Measurements from ENCODE around the gene DNMT1. TPM values are rescaled to one million over a fixed set of nuclear protein-coding genes. Genes with fewer than 3 reads are reported as not detected.

The DNMT1 gene
- polyA plus RNA-seq, 1 donor (not counting 4 experiments of a cell fraction or from before 2014, with no cell fraction given): 52.0 TPM

GRCh38 chr19:10102787-10103236, 91.9 kb downstream of the DNMT1 start:
- FAIRE-seq: no peak
- H3K27ac ChIP-seq (ENCODE audit: control insufficient read depth, insufficient read depth, low read length): no peak overlapping the region

DNA sequence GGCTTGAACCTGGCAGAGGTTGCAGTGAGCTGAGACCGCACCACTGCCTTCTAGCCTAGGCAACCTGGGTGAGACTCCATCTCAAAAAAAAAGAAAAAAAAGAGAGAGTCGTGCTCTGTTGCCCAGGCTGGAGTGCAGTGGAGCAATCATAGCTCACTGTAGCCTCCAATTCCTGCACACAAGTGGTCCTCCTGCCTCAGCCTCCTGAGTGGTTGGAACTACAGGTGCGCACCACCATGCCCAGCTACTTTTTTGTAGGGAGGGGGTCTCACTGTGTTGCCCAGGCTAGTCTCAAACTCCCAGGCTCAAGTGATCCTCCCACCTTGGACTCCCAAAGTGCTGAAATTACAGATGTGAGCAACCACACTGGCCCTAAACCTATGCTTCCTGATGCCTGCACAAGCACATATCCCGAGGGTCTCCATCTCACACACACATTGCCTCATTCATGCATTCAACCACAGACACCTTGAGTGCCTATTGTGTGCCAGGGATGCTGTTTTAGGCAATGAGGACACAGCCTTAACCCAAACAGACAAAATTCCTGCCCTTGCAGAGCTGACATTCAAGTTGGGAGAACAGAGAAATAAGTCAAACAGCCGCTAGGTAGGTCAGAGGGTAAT, 94.5 kb downstream of the DNMT1 start:
- Histone ChIP-seq H2AFZ (ENCODE audit: control insufficient read depth, low read length) (no peak overlapping the region), H3K9ac (ENCODE audit: control insufficient read depth, extremely low read depth, insufficient read depth, low read length) (no peak overlapping the region), H3K4me3 (ENCODE audit: control insufficient read depth in 2 of 3, extremely low read depth in 1 of 3, insufficient read depth in 2 of 3, low read depth in 1 of 3, low read length in 3 of 3) (no peak overlapping the region), H3K27ac (ENCODE audit: control insufficient read depth, insufficient read depth, low read length) (no peak overlapping the region), H3K9me3 (ENCODE audit: control insufficient read depth, low read depth, low read length) (no peaks in the 10 kb centered on the region), H3K79me2 (ENCODE audit: control insufficient read depth, insufficient read depth, low read length) (no peaks in the 10 kb centered on the region), H4K20me1 (ENCODE audit: control insufficient read depth, extremely low read depth, insufficient read depth, low read length) (no peaks in the 10 kb centered on the region), H3K4me1 (ENCODE audit: control insufficient read depth, extremely low read depth, insufficient read depth, low read length) (peaks cover 8% of the 10 kb centered on the region), H3K36me3 (ENCODE audit: control insufficient read depth in 2 of 2, extremely low read depth in 1 of 2, insufficient read depth in 2 of 2, low read length in 2 of 2) (no peaks in the 10 kb centered on the region), H3K27me3 (ENCODE audit: control insufficient read depth, extremely low read depth, insufficient read depth, low read length) (no peaks in the 10 kb centered on the region), H3K4me2 (ENCODE audit: control insufficient read depth, extremely low read depth, insufficient read depth, low read depth, low read length) (no peak overlapping the region), H3K9me1 (ENCODE audit: control insufficient read depth, extremely low read depth, insufficient read depth, low read length) (no peaks in the 10 kb centered on the region)
- no peak for TF ChIP-seq EZH2 (IDR thresholded peaks at IDR 0.05; ENCODE audit: low read length)
- TF ChIP-seq, protein P1, sequence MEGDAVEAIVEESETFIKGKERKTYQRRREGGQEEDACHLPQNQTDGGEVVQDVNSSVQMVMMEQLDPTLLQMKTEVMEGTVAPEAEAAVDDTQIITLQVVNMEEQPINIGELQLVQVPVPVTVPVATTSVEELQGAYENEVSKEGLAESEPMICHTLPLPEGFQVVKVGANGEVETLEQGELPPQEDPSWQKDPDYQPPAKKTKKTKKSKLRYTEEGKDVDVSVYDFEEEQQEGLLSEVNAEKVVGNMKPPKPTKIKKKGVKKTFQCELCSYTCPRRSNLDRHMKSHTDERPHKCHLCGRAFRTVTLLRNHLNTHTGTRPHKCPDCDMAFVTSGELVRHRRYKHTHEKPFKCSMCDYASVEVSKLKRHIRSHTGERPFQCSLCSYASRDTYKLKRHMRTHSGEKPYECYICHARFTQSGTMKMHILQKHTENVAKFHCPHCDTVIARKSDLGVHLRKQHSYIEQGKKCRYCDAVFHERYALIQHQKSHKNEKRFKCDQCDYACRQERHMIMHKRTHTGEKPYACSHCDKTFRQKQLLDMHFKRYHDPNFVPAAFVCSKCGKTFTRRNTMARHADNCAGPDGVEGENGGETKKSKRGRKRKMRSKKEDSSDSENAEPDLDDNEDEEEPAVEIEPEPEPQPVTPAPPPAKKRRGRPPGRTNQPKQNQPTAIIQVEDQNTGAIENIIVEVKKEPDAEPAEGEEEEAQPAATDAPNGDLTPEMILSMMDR (optimal IDR thresholded peaks at IDR 0.05 in 1 of 3, IDR thresholded peaks at IDR 0.05 in 1 of 3, conservative IDR thresholded peaks at IDR 0.05 in 1 of 3; ENCODE audit: extremely low read depth in 1 of 3, insufficient read depth in 2 of 3, low read length in 3 of 3): no peak
- DNase-seq (ENCODE audit: low read depth, low spot score): no peak
- dilution Hi-C loops (cut with MboI; ENCODE audit: extremely low pct_ligation_motif_present, low sequenced_read_pairs): no loop called here
- no peak for FAIRE-seq

More at GRCh38 chr19:10102787-10103236, 91.9 kb downstream of the DNMT1 start:
- H3K27me3 ChIP-seq (ENCODE audit: control insufficient read depth, extremely low read depth, insufficient read depth, low read length): no peaks in the 10 kb centered on the region
- no peaks in the 10 kb centered on the region for H3K9me1 ChIP-seq (ENCODE audit: control insufficient read depth, extremely low read depth, insufficient read depth, low read length)
- TF ChIP-seq EZH2 (IDR thresholded peaks at IDR 0.05; ENCODE audit: low read length): no peak
- TF ChIP-seq, protein P1 (optimal IDR thresholded peaks at IDR 0.05 in 1 of 3, IDR thresholded peaks at IDR 0.05 in 1 of 3, conservative IDR thresholded peaks at IDR 0.05 in 1 of 3; ENCODE audit: extremely low read depth in 1 of 3, insufficient read depth in 2 of 3, low read length in 3 of 3): no peak
- no peak overlapping the region for H3K4me2 ChIP-seq (ENCODE audit: control insufficient read depth, extremely low read depth, insufficient read depth, low read depth, low read length)
- no peak overlapping the region for H3K9ac ChIP-seq (ENCODE audit: control insufficient read depth, extremely low read depth, insufficient read depth, low read length)
- no peak for DNase-seq (ENCODE audit: low read depth, low spot score)
- peaks cover 10% of the 10 kb centered on the region for H3K4me1 ChIP-seq (ENCODE audit: control insufficient read depth, extremely low read depth, insufficient read depth, low read length)
- H2AFZ ChIP-seq (ENCODE audit: control insufficient read depth, low read length): no peak overlapping the region
- dilution Hi-C loops (cut with MboI; ENCODE audit: extremely low pct_ligation_motif_present, low sequenced_read_pairs): no loop called here
- H3K9me3 ChIP-seq (ENCODE audit: control insufficient read depth, low read depth, low read length): no peaks in the 10 kb centered on the region
- H3K4me3 ChIP-seq (ENCODE audit: control insufficient read depth in 2 of 3, extremely low read depth in 1 of 3, insufficient read depth in 2 of 3, low read depth in 1 of 3, low read length in 3 of 3): no peak overlapping the region
- peaks cover 3 to 7% of the 10 kb centered on the region in 2 experiments for H3K36me3 ChIP-seq (ENCODE audit: control insufficient read depth in 2 of 2, extremely low read depth in 1 of 2, insufficient read depth in 2 of 2, low read length in 2 of 2)
- no peaks in the 10 kb centered on the region for H4K20me1 ChIP-seq (ENCODE audit: control insufficient read depth, extremely low read depth, insufficient read depth, low read length)
- H3K79me2 ChIP-seq (ENCODE audit: control insufficient read depth, insufficient read depth, low read length): peaks cover 17% of the 10 kb centered on the region
